IPS DF 4.7 (cell line): ENCODE measurements around the gene DDI1.
"Not testable (repeated sequence)": the region's sequence is repeated elsewhere in the genome, so short reads cannot be mapped to it uniquely, and the experiment has no call there.

Experiments used
- DNase-seq: peaks from one replicate; pipeline ENCODE4 v3.0.0-alpha.2; 2013; ENCODE audit warnings: low spot score; ENCODE audit errors: extremely low read depth

The DDI1 gene

GRCh38 chr11:104036995-104037394, 555 bp downstream of the DDI1 start:
- DNase-seq = no peak

DNA sequence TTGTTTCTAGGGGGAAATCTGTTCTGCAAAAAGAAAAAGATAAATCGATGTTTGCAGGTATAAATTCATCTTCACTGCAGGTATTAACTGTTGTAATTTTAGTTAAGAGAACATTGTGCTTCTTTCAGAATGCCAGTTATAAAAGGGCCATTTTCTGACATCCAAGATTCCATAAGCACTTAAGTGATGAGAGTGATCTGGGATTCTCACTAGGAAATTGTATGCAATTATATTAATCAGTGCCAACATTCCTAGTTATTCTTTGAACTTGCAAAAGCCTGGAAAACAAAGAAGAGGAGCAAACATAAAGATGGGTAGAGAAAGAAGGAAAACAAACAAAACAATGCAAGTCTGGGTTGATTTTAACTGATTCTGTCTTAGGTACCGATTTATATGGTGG, 5.4 kb downstream of the DDI1 start:
- DNase-seq = no peak

GRCh38 chr11:104043142-104043541, 6.7 kb downstream of the DDI1 start:
- DNase-seq = no peak

GRCh38 chr11:104043678-104044239, 7.3 kb downstream of the DDI1 start:
- no peak for DNase-seq

GRCh38 chr11:104046331-104046730, 9.9 kb downstream of the DDI1 start:
- no peak for DNase-seq

GRCh38 chr11:104046858-104047257, 10.4 kb downstream of the DDI1 start:
- not testable (repeated sequence) for DNase-seq

- no peak for DNase-seq
Observed at GRCh38 chr11:104049116-104049515, 12.7 kb downstream of the DDI1 start.

- DNase-seq = no peak
Observed at GRCh38 chr11:104051778-104052177, 15.3 kb downstream of the DDI1 start.

GRCh38 chr11:104053743-104054478, 17.5 kb downstream of the DDI1 start:
- DNase-seq = no peak

GRCh38 chr11:104054911-104055529, 18.6 kb downstream of the DDI1 start:
- DNase-seq = no peak

- DNase-seq = no peak
Observed at GRCh38 chr11:104055596-104055995, 19.2 kb downstream of the DDI1 start.

DNA sequence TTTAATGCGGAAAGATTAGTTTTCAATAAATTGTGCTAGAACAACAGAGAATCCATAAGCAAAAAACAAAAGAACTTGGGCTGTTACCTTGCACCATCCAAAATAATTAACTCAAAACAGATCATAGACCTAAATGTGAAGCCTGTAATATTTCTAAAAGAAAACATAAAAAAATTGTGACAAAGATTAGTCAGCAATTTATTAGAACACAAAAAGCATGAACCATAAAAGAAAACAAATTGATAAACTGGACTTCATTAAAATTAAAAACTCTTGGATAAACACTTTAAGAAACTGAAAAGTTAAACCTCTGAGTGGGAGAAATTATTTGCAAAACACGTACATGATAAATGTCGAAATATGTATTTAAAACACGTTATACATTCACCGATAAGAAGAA, 21.5 kb downstream of the DDI1 start:
- DNase-seq = no peak

- DNase-seq = no peak
Observed at GRCh38 chr11:104058680-104059079, 22.2 kb downstream of the DDI1 start.

DNA sequence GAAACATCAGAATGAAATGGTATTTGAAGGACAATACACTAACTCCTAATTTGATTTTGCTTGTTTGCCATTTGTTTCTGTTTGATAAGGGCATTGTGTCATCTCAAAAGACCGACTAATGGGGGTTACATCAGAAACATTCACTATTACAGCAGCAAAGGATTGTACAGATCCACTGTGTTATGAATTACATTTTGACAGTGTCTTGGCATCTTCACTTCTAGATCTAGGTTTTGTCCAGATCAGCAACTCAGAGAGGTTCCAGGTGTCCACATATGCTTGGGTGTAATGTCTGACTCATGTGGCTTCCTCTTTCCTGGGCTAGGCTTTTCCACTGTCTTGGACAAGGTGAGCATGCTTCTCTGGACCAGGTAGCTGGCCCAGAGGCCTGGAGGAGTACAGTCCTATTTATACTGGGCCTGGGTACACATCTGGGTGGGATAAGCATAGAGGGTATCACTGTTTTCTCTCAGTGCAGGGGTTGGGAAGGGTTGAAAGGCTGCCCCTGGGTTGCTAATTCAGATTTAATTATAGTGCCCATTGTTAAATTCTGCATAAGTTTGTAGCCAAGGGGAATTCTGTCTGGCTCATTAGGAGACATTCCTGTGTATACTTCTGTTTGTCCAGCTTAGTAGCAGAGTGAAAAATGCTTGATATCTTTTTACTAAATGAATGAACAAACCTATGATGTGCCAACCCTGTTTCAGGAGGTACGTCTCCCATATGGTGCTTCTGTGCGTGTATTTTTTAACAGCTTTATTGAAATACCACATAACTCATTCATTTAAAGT, 23.8 kb downstream of the DDI1 start:
- DNase-seq = no peak

DNA sequence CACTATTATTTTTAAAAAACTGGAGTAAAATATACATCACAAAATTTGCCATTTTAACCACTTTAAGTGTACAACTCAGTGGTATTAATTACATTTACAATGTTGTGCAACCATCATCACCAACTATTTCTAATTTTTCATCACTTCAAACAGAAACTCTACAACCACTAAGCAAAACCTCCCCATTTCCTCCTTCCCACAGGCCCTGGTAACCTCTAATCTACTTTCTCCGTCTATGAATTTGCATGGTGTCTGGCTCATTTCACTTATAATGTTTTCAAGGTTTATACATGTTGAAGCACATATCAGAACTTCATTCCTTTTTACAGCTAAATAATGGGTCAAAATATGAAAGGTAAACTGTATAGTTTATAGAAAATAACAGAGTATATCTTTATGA, 24.4 kb downstream of the DDI1 start:
- no peak for DNase-seq

- DNase-seq = no peak
Observed at GRCh38 chr11:104061853-104062521, 25.5 kb downstream of the DDI1 start.

DNA sequence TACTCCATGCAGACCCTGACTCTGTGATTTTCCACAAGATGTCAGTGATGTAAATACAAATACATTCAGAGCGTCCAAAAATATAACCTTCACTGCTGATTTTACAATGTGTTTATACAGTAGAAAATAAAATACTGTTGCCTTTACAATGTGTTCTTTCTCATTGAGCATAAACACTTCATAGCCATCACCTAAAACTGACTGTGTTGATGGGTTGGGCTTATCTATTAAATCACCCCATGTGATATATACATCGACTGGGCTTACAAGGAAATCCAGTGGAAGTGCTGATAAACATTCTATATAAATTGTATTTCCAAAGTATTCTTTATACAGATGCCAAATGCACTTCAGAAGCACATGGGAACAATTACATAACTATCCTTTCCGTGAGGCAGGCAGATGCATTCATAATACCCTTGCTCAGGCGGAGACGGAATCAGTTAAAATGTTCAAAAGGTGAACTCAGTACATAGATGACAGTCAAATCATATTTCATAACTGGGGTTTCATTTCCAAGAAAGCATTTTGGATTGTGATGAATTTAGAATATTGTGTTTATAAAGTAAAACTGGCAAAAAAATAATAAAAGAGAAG, 27.7 kb downstream of the DDI1 start:
- no peak for DNase-seq

- DNase-seq = no peak
Observed at GRCh38 chr11:104067534-104067933, 31.1 kb downstream of the DDI1 start.

DNA sequence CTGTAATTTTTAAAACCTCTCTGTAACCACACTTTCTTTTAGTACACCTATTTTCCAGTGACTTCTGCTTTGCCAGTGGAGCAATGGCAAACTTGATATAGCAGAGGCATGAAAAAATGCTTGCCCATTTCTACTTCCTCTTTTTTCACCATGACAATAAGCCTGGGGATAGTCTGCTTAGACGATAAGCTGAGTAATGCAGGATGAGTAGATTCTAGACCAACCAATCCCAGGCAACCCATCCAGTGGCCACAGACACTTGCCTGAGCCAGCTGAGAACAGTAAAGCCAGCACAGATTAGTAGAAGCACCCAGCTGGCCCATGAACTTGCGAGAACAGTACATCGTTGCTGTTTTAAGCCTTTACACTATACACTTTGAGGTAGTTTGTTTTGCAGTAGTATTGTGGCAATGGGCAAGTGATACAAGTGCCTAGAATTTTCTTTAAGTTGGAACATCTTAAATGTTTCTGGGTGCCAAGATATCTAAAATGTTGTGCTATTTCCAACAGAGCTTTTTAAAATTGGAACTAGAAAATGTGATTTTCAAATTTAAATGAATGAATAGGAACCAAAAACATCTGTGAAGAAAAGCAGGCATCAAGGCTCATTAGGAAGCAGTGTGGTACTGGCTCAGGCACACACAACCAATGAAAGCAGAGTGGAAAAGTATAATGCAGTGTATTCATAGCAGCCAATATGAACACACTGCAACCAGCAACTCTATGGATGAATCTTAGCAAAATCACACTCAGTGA, 37.7 kb downstream of the DDI1 start:
- DNase-seq = no peak

GRCh38 chr11:104075091-104075490, 38.7 kb downstream of the DDI1 start:
- no peak for DNase-seq
